MCF 10A (cell line): ENCODE measurements around the gene BPIFB6. TPM values are rescaled to one million over a fixed set of nuclear protein-coding genes. Genes with fewer than 3 reads are reported as not detected.
A peak's percentile ranks its signal among the peaks of the same experiment; 100 is the strongest.

Source experiments
- BruUV-seq: library from RNA; stranded (reverse); fragments of 400-500 nt; replicated peaks from 2 replicates; lab custom pipeline; 2021; lab: Mats Ljungman, UMichigan
- CTCF ChIA-PET: fragments of 300-600 bp; sonication (Branson Sonifier 250); formaldehyde crosslinking; extraction: SDS; loops from one replicate; lab custom pipeline; 2021; ENCODE audit warnings: antibody characterized with exemption, inconsistent platforms; lab: Yijun Ruan, JAX
- POLR2A ChIA-PET: fragments of 300-600, 350-650 bp; sonication (Branson Sonifier 250); formaldehyde crosslinking; extraction: SDS; loops from one replicate; lab custom pipeline; 2020; ENCODE audit warnings: antibody characterized with exemption, inconsistent platforms; lab: Yijun Ruan, JAX
- DNase-seq: peaks from one replicate; pipeline ENCODE4 v3.0.0-alpha.2; 2018; ENCODE audit not compliant: unreplicated experiment
- H3K27ac Mint-ChIP-seq: one replicate; pipeline ENCODE4 v1.8.0; 2022; ENCODE audit warnings: mild to moderate bottlenecking, low read depth, mixed read lengths; ENCODE audit not compliant: unreplicated experiment
- H3K27me3 Mint-ChIP-seq: one replicate; pipeline ENCODE4 v1.8.0; 2022; ENCODE audit warnings: mixed read lengths; ENCODE audit not compliant: insufficient read depth, unreplicated experiment
- H3K36me3 Mint-ChIP-seq: one replicate; pipeline ENCODE4 v1.8.0; 2022; ENCODE audit warnings: mild to moderate bottlenecking, moderate library complexity, mixed read lengths; ENCODE audit not compliant: insufficient read depth, unreplicated experiment
- H3K4me1 Mint-ChIP-seq: one replicate; pipeline ENCODE4 v1.8.0; 2022; ENCODE audit warnings: mixed read lengths; ENCODE audit not compliant: insufficient read depth, unreplicated experiment
- H3K4me3 Mint-ChIP-seq: one replicate; pipeline ENCODE4 v1.8.0; 2022; ENCODE audit warnings: mild to moderate bottlenecking, moderate library complexity, mixed read lengths; ENCODE audit not compliant: unreplicated experiment
- H3K9me3 Mint-ChIP-seq: one replicate; pipeline ENCODE4 v1.8.0; 2022; ENCODE audit warnings: mixed read lengths; ENCODE audit not compliant: unreplicated experiment
- intact Hi-C: fragments of 100-400 bp; cut with micrococcal nuclease; formaldehyde crosslinking; loops from 2 replicates; pipeline ENCODE4 v1.14.1; 2022
- total RNA-seq: library from RNA; stranded (reverse); gene quantifications from 2 replicates; pipeline ENCODE4 v1.2.3, GENCODE V29; 2022
- TF ChIP-seq, protein P1 (sequence below): fragments of 200-600 bp; IDR thresholded peaks from one replicate; pipeline ENCODE4 v1.8.0; 2022; ENCODE audit warnings: antibody characterized with exemption, mild to moderate bottlenecking; ENCODE audit not compliant: unreplicated experiment

Gene BPIFB6
- total RNA-seq, 1 experiment from 2014 or later, result not detected

- TF ChIP-seq, protein P1, sequence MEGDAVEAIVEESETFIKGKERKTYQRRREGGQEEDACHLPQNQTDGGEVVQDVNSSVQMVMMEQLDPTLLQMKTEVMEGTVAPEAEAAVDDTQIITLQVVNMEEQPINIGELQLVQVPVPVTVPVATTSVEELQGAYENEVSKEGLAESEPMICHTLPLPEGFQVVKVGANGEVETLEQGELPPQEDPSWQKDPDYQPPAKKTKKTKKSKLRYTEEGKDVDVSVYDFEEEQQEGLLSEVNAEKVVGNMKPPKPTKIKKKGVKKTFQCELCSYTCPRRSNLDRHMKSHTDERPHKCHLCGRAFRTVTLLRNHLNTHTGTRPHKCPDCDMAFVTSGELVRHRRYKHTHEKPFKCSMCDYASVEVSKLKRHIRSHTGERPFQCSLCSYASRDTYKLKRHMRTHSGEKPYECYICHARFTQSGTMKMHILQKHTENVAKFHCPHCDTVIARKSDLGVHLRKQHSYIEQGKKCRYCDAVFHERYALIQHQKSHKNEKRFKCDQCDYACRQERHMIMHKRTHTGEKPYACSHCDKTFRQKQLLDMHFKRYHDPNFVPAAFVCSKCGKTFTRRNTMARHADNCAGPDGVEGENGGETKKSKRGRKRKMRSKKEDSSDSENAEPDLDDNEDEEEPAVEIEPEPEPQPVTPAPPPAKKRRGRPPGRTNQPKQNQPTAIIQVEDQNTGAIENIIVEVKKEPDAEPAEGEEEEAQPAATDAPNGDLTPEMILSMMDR, result no peak
- H3K4me3 Mint-ChIP-seq, result no peak overlapping the region
- H3K27me3 Mint-ChIP-seq, result peaks cover 35% of the 10 kb centered on the region
- H3K9me3 Mint-ChIP-seq, result no peaks in the 10 kb centered on the region
- no TSS peak for BruUV-seq
- ChIA-PET CTCF (interaction anchor here (1.6 kb wide), 1 partner anchor 14 kb away, joined by 4 read pairs; no protein-coding TSS in a partner anchor), POLR2A (interaction anchor here (1.2 kb wide), 1 partner anchor 32 kb away, joined by 3 read pairs; no protein-coding TSS in a partner anchor)
- no peaks in the 10 kb centered on the region for H3K4me1 Mint-ChIP-seq
- no peak overlapping the region for H3K27ac Mint-ChIP-seq
- intact Hi-C loops, result loop anchor here (5.0 kb wide), 1 partner anchor 172 kb away; no protein-coding TSS in a partner anchor
- DNase-seq, result no peak
- H3K36me3 Mint-ChIP-seq, result no peaks in the 10 kb centered on the region
These were observed 43.2 kb downstream of the BPIFB6 start for GRCh38 chr20:33074675-33075074.

DNA sequence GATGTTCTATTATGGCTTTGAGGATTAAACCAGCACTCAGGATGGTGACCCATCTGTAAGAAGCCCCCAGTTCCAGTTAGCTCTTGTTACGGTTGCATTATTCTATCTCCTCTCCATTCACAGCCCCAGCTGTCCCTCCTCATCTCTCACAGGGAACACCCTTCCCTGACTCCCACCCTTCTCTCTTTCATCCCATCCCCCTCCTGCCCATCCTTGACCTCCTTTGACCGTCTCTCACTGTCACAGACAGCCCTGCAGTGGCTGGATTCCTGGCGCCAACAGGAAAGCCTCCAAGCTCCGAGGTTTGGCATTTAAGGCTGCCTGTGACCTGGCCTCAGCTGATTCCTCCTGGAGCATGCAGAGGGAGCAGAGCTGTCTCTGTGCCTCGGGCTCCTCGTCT, 43.8 kb downstream of the BPIFB6 start:
- ChIA-PET CTCF (interaction anchor here (0.9 to 1.6 kb wide), 2 partner anchors 14 to 17 kb away, joined by 3 to 4 read pairs; no protein-coding TSS in a partner anchor), POLR2A (no interaction called here)
- intact Hi-C loops, result loop anchor here (5.0 kb wide), 1 partner anchor 173 kb away; no protein-coding TSS in a partner anchor
- Mint-ChIP-seq H3K4me1 (no peaks in the 10 kb centered on the region), H3K27ac (no peak overlapping the region), H3K4me3 (no peak overlapping the region), H3K36me3 (no peaks in the 10 kb centered on the region), H3K27me3 (peaks cover 36% of the 10 kb centered on the region), H3K9me3 (no peaks in the 10 kb centered on the region)
- DNase-seq, result no peak
- TF ChIP-seq, protein P1, result no peak
- no TSS peak for BruUV-seq

GRCh38 chr20:33076662-33077372, 45.4 kb downstream of the BPIFB6 start:
- TF ChIP-seq, protein P1, result peak; percentile 26
- H3K27ac Mint-ChIP-seq, result no peak overlapping the region
- no peaks in the 10 kb centered on the region for H3K36me3 Mint-ChIP-seq
- peaks cover 7% of the 10 kb centered on the region for H3K9me3 Mint-ChIP-seq
- H3K27me3 Mint-ChIP-seq, result peaks cover 47% of the 10 kb centered on the region
- no peak overlapping the region for H3K4me3 Mint-ChIP-seq
- no TSS peak for BruUV-seq
- intact Hi-C loops, result loop anchor here (5.0 kb wide), 1 partner anchor 175 kb away; no protein-coding TSS in a partner anchor
- CTCF ChIA-PET, result interaction anchor here (0.6 to 1.8 kb wide), 4 partner anchors 9 to 188 kb away, joined by 3 to 5 read pairs (median 4); no protein-coding TSS in a partner anchor
- peak; percentile 27 for DNase-seq
- POLR2A ChIA-PET, result no interaction called here
- H3K4me1 Mint-ChIP-seq, result no peaks in the 10 kb centered on the region

DNA sequence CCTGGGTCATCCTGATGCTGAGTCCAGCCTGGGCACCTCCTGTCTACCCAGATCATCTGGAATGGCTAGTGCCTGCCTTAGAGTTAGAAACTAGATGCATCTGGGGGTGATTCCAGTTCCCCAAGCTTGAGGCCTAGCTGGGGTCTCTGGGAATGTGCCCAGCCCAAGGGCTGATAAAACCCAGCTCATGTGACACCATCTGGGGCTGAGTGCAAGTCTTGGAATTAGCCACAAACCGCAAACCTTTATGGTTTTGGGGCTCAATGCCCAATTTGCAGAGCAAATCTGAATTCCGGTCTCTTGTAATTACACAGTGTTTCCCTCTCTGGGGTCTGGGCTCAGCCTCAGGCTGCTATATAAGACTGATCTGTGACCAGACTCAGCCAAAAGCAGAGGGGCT, 47.8 kb downstream of the BPIFB6 start, which contains the start of gene BPIFB4:
TSS of gene BPIFB4 (plus strand) at position 385 of the 400 bp plus-strand sequence. CDS start 1,884 bp downstream, outside the sequence.
- no TSS peak for BruUV-seq
- Mint-ChIP-seq H3K4me1 (no peaks in the 10 kb centered on the region), H3K4me3 (no peak within 1 kb of the TSS), H3K36me3 (no peaks in the 10 kb centered on the region), H3K27ac (no peak within 1 kb of the TSS), H3K27me3 (peaks cover 35% of the 10 kb centered on the region), H3K9me3 (peaks cover 7% of the 10 kb centered on the region)
- intact Hi-C loops, result loop anchor here (5.0 kb wide), 1 partner anchor 177 kb away; no protein-coding TSS in a partner anchor
- ChIA-PET CTCF (interaction anchor here (0.6 kb wide), 1 partner anchor 17 kb away, joined by 3 read pairs; no protein-coding TSS in a partner anchor), POLR2A (interaction anchor here (1.2 kb wide), 1 partner anchor 12 kb away, joined by 3 read pairs; no protein-coding TSS in a partner anchor)
- TF ChIP-seq, protein P1, result no peak
- no peak for DNase-seq
